ENCODE data around the gene GDPD4. TPM values are rescaled to one million over a fixed set of nuclear protein-coding genes. Genes with fewer than 3 reads are reported as not detected.

GDPD4 gene
- total and polyA plus RNA-seq, 7 donors, result not detected

DNA sequence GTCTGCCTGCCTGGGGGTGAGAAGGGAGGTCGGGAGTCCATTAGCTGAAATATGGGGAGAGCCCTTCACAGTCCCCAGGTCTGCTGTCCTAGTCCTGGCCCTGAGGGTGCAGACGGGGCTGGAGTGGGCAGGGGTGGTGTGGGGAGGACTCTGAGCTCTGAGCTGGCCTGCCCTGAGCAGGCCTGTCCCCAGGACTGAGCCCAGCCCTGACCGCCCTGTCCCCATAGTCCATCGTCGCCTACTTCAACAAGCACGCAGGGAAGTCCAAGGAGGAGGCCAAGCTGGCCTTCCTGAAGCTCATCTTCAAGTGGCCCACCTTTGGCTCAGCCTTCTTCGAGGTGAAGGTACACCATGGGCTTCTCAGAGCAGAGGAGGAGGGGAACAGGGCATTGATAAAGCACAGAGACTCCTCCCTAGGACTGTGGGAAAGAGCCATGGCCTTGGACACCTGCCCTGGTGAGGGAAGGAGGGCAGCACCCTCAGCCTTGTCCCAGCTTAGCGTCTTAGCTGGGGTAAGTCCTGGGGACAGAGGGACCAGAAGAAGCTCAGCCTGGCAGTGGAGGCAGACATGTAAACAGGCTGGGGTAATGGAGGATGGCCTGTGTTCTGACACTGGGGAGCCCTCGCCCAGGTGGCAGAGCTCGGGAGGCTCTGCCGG is 89.8 kb downstream of the GDPD4 start:
- H3K4me1 ChIP-seq, result no peaks in the 10 kb centered on the region
- TF ChIP-seq CTCF (IDR thresholded peaks at IDR 0.05), result no peak
- DNase-seq (no peak), ATAC-seq (no peak)
- 84 to 91% (median 89%) methylated on average over 11 of the region's 11 CpGs for WGBS, 3 donors
- H3K9me3 ChIP-seq, result no peaks in the 10 kb centered on the region
- H3K27ac ChIP-seq, result no peak overlapping the region
- intact Hi-C loops (cut with DNase I), result no loop called here
- no peaks in the 10 kb centered on the region for H3K36me3 ChIP-seq (ENCODE audit: insufficient read depth in 1 of 2, low read depth in 1 of 2)
- no peaks in the 10 kb centered on the region for H3K27me3 ChIP-seq (ENCODE audit: insufficient read depth in 3 of 3, low read length in 2 of 3)
- no peak overlapping the region for H3K4me3 ChIP-seq

- no peaks in the 10 kb centered on the region for H3K4me1 ChIP-seq
- H3K36me3 ChIP-seq (ENCODE audit: insufficient read depth in 1 of 2, low read depth in 1 of 2), result no peaks in the 10 kb centered on the region
- no peak for TF ChIP-seq CTCF (IDR thresholded peaks at IDR 0.05)
- no peaks in the 10 kb centered on the region for H3K9me3 ChIP-seq
- DNase-seq (peak in 1 of 2 donors; percentile 39), ATAC-seq (no peak)
- no peak overlapping the region for H3K4me3 ChIP-seq
- 90 to 94% (median 93%) methylated on average over 14 of the region's 14 CpGs for WGBS, 3 donors
- intact Hi-C loops (cut with DNase I), result no loop called here
- H3K27ac ChIP-seq, result no peak overlapping the region
- H3K27me3 ChIP-seq (ENCODE audit: insufficient read depth in 3 of 3, low read length in 2 of 3), result no peaks in the 10 kb centered on the region
These were observed 90.4 kb downstream of the GDPD4 start for GRCh38 chr11:77211040-77211451.

DNA sequence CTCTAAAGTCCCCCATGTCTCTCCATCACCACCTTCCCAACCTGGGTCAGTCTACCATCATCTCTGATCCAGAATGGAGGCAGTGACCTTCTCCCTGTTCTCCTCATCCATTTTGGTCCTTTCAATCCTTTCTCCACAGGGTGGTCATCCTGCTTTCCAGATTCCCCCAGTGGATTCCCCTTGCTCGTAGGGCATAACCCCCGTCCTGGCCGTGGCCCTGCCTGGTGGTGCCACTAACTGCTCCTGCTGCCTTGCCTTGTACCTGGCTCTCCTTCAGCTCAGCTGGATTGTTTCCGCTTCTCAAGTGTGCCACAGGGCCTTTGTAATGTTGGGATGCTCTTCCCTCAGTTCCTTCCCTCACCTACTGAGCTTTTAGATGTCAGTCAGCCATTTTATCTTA is 91.8 kb downstream of the GDPD4 start:
- Histone ChIP-seq H3K27me3 (ENCODE audit: insufficient read depth in 3 of 3, low read length in 2 of 3) (no peaks in the 10 kb centered on the region), H3K4me3 (no peak overlapping the region), H3K36me3 (ENCODE audit: insufficient read depth in 1 of 2, low read depth in 1 of 2) (no peaks in the 10 kb centered on the region), H3K4me1 (no peaks in the 10 kb centered on the region), H3K9me3 (no peaks in the 10 kb centered on the region), H3K27ac (no peak overlapping the region)
- WGBS, 3 donors, result 85 to 96% (median 88%) methylated on average over 4 of the region's 4 CpGs
- no peak for TF ChIP-seq CTCF (IDR thresholded peaks at IDR 0.05)
- DNase-seq, result no peak
- intact Hi-C loops (cut with DNase I), result no loop called here
- no peak for ATAC-seq

DNA sequence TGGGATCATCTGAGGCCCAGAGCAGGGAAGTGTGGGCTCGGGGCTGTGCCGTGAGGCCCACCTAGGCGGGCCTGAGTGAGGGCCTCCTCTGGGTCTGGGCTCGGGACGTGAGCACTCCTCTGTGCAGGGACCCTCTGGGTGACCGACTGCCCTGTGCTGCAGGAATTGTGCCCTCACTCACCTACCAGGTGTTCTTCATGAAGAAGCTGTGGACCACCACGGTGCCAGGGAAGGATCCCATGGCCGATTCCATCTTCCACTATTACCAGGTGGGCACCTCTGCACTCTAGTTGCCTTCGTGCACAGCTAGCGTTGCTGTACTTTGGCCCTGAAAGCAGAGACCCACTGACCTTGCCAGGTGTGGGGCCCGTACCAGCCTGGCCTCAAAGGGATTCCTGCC is 93.0 kb downstream of the GDPD4 start:
- H3K4me3 ChIP-seq, result no peak overlapping the region
- WGBS, 3 donors, result 83 to 96% (median 96%) methylated on average over 11 of the region's 11 CpGs
- TF ChIP-seq CTCF (IDR thresholded peaks at IDR 0.05), result no peak
- intact Hi-C loops (cut with DNase I), result no loop called here
- no peaks in the 10 kb centered on the region for H3K9me3 ChIP-seq
- no peaks in the 10 kb centered on the region for H3K36me3 ChIP-seq (ENCODE audit: insufficient read depth in 1 of 2, low read depth in 1 of 2)
- no peaks in the 10 kb centered on the region for H3K4me1 ChIP-seq
- DNase-seq (no peak), ATAC-seq (no peak)
- H3K27ac ChIP-seq, result no peak overlapping the region
- H3K27me3 ChIP-seq (ENCODE audit: insufficient read depth in 3 of 3, low read length in 2 of 3), result no peaks in the 10 kb centered on the region

Data from psoas muscle (tissue), 8 donors.